Measurements from ENCODE around the gene ATP8B4.

Gene ATP8B4

DNA sequence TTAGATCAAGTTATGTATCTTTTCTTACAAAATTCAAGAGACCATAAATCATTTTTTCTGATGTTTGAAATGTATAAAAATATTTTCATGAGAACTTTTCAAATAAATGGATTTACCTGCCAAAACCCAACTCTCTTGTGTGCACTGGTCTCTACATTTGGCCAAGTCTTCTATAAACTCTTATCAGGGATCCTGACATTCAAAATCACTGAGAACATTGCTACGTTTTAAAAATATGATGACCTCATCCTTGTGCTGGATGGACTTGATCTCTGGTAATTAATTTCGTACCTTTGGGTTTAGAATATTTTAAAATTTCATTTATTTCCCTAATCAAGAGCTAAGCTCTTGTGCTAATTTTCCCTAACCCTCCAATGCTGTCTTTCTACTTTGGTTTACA, 127.4 kb downstream of the ATP8B4 start:
- H3F3A ChIP-seq (ENCODE audit: low read depth): no peaks in the 10 kb centered on the region
- H3K36me3 ChIP-seq (ENCODE audit: insufficient read depth, low read length): no peaks in the 10 kb centered on the region
- H3K4me3 ChIP-seq (ENCODE audit: low read length, poor library complexity, severe bottlenecking): no peak overlapping the region
- TF ChIP-seq, protein P1, sequence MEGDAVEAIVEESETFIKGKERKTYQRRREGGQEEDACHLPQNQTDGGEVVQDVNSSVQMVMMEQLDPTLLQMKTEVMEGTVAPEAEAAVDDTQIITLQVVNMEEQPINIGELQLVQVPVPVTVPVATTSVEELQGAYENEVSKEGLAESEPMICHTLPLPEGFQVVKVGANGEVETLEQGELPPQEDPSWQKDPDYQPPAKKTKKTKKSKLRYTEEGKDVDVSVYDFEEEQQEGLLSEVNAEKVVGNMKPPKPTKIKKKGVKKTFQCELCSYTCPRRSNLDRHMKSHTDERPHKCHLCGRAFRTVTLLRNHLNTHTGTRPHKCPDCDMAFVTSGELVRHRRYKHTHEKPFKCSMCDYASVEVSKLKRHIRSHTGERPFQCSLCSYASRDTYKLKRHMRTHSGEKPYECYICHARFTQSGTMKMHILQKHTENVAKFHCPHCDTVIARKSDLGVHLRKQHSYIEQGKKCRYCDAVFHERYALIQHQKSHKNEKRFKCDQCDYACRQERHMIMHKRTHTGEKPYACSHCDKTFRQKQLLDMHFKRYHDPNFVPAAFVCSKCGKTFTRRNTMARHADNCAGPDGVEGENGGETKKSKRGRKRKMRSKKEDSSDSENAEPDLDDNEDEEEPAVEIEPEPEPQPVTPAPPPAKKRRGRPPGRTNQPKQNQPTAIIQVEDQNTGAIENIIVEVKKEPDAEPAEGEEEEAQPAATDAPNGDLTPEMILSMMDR (conservative IDR thresholded peaks at IDR 0.05; ENCODE audit: low read length): no peak
- TF ChIP-seq EZH2phosphoT487 (IDR thresholded peaks at IDR 0.05; ENCODE audit: borderline replicate concordance): no peak
- no peaks in the 10 kb centered on the region for H3K4me1 ChIP-seq (ENCODE audit: insufficient read depth, low read length, poor library complexity, severe bottlenecking)
- H3K9me3 ChIP-seq (ENCODE audit: insufficient read depth, low read depth, low read length): no peaks in the 10 kb centered on the region
- no peak overlapping the region for H2AFZ ChIP-seq (ENCODE audit: low read length)
- no peak overlapping the region for H3K9ac ChIP-seq (ENCODE audit: low read depth, low read length, poor library complexity, severe bottlenecking)
- no peaks in the 10 kb centered on the region for H3K79me2 ChIP-seq (ENCODE audit: insufficient read depth, low read length)
- H3K27me3 ChIP-seq (ENCODE audit: insufficient read depth, low read length, poor library complexity, severe bottlenecking): no peaks in the 10 kb centered on the region
- H3K9me2 ChIP-seq (replicated peaks; ENCODE audit: low read depth, low read length): no peaks in the 10 kb centered on the region; the same call in 1 of the 2 replicates
- H3K4me2 ChIP-seq (ENCODE audit: low read depth, low read length, poor library complexity, severe bottlenecking): no peak overlapping the region
- no peaks in the 10 kb centered on the region for H4K20me1 ChIP-seq (ENCODE audit: insufficient read depth, low read length, poor library complexity, severe bottlenecking)

DNA sequence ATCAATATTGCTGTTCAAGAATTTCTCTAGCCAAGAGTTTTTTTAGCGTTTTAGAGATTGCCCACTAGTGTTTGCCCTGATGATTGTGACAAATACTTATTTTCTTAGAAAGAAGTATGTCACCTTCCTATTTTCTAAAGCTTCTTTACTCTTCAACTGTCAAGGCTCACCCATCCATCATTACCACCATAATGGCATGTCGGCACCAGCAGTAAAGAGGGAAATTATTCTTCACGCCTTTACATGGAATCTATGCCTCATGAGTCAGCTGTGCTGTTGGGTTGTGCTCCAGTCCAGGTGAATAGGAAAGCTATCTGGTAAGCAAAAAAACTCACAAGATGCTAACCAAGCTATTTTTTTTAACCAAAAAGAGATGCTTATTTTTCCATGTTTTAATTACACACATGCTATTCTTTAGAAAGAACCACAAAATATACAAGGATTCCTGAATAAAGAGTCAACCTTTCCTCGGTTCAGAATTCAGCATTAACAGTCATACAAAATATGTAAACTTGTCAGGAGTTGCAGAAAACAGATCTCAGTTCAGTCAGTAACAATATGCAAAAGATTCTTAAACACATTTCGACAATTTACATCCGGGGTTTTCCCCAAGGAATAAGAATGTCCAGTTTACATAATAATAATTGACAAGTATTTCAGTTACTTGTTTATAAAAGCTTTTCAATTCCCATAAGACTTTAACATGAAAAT, 128.0 kb downstream of the ATP8B4 start:
- H3K9me2 ChIP-seq (replicated peaks; ENCODE audit: low read depth, low read length): no peaks in the 10 kb centered on the region; the same call in 1 of the 2 replicates
- H3K9me3 ChIP-seq (ENCODE audit: insufficient read depth, low read depth, low read length): no peaks in the 10 kb centered on the region
- H3K27me3 ChIP-seq (ENCODE audit: insufficient read depth, low read length, poor library complexity, severe bottlenecking): no peaks in the 10 kb centered on the region
- H3K79me2 ChIP-seq (ENCODE audit: insufficient read depth, low read length): no peaks in the 10 kb centered on the region
- H2AFZ ChIP-seq (ENCODE audit: low read length): no peak overlapping the region
- no peak overlapping the region for H3K4me3 ChIP-seq (ENCODE audit: low read length, poor library complexity, severe bottlenecking)
- H3F3A ChIP-seq (ENCODE audit: low read depth): no peaks in the 10 kb centered on the region
- no peaks in the 10 kb centered on the region for H3K4me1 ChIP-seq (ENCODE audit: insufficient read depth, low read length, poor library complexity, severe bottlenecking)
- TF ChIP-seq EZH2phosphoT487 (IDR thresholded peaks at IDR 0.05; ENCODE audit: borderline replicate concordance): no peak
- TF ChIP-seq, protein P1 (conservative IDR thresholded peaks at IDR 0.05; ENCODE audit: low read length): no peak
- H3K4me2 ChIP-seq (ENCODE audit: low read depth, low read length, poor library complexity, severe bottlenecking): no peak overlapping the region
- no peak overlapping the region for H3K9ac ChIP-seq (ENCODE audit: low read depth, low read length, poor library complexity, severe bottlenecking)
- no peaks in the 10 kb centered on the region for H4K20me1 ChIP-seq (ENCODE audit: insufficient read depth, low read length, poor library complexity, severe bottlenecking)
- H3K36me3 ChIP-seq (ENCODE audit: insufficient read depth, low read length): no peaks in the 10 kb centered on the region

DNA sequence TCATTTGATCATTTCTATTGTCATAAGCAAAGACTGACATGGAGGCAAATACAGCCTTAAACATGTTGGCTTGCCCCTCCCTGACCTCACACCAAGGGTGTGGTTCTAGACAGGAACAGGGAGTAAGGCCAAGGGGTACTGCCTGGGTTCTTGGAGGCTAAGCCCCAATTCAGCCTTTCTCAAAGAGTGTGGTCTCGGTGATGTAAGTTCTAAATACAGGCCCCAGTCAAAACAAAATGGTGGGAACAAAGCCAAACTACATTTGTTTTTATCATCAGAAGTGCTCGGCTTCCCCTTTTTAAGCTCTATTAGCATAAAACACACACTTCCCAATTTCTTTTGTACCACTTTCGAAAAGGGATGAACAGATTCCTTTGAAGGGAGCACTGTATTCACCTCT, 129.5 kb downstream of the ATP8B4 start:
- Histone ChIP-seq H3K9ac (ENCODE audit: low read depth, low read length, poor library complexity, severe bottlenecking) (no peak overlapping the region), H3K4me2 (ENCODE audit: low read depth, low read length, poor library complexity, severe bottlenecking) (no peak overlapping the region), H3K9me2 (replicated peaks; ENCODE audit: low read depth, low read length) (no peaks in the 10 kb centered on the region), H4K20me1 (ENCODE audit: insufficient read depth, low read length, poor library complexity, severe bottlenecking) (no peaks in the 10 kb centered on the region), H2AFZ (ENCODE audit: low read length) (no peak overlapping the region), H3F3A (ENCODE audit: low read depth) (no peaks in the 10 kb centered on the region), H3K27me3 (ENCODE audit: insufficient read depth, low read length, poor library complexity, severe bottlenecking) (no peaks in the 10 kb centered on the region), H3K36me3 (ENCODE audit: insufficient read depth, low read length) (no peaks in the 10 kb centered on the region), H3K4me1 (ENCODE audit: insufficient read depth, low read length, poor library complexity, severe bottlenecking) (no peaks in the 10 kb centered on the region), H3K9me3 (ENCODE audit: insufficient read depth, low read depth, low read length) (no peaks in the 10 kb centered on the region), H3K4me3 (ENCODE audit: low read length, poor library complexity, severe bottlenecking) (no peak overlapping the region), H3K79me2 (ENCODE audit: insufficient read depth, low read length) (no peaks in the 10 kb centered on the region)
- TF ChIP-seq EZH2phosphoT487 (IDR thresholded peaks at IDR 0.05; ENCODE audit: borderline replicate concordance): no peak
- TF ChIP-seq, protein P1 (conservative IDR thresholded peaks at IDR 0.05; ENCODE audit: low read length): no peak

Measured in Loucy (cell line).